LNCAP (cell line): ENCODE results near the gene PANX1.

Source experiments
- CTCF ChIP-seq: fragments of 450-650 bp; IDR thresholded peaks from 2 replicates; pipeline ENCODE4 v1.5.1; 2017; ENCODE audit warnings: mild to moderate bottlenecking

The PANX1 gene

GRCh38 chr11:94219771-94220170, 91.1 kb downstream of the PANX1 start:
- no peak for TF ChIP-seq CTCF

- no peak for TF ChIP-seq CTCF
Observed at GRCh38 chr11:94224078-94224477, 95.4 kb downstream of the PANX1 start.
